Measurements from ENCODE around the gene ARMCX2.

ARMCX2 gene

DNA sequence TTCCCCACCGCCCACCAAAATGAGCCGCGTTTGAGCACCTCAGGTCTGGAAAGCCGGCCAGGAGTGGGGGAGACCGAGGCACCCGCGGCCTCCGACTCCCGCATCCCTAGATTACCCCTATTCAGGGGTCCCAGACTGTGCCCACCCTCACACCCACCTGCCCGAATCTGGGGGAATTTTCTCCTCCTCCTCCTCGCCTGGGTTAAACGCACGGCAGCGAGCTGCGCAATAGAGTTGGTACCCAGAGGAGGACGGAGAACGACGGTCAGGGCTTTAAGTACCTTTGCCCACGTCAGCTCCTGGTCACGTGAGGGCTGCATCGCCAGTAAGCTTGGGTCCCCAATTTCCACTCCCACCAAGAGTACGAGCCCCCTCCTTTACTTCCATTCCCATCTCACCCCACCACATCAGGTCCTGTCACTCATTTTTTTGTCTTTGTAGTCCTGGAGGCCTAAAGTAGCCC is at the start of gene ARMCX2:
TSS of gene ARMCX2 (minus strand) at position 250 of the 463 bp plus-strand sequence. CDS start 2,262 bp downstream, outside the sequence.
- Histone ChIP-seq H3K4me1 (ENCODE audit: insufficient read depth, low read length) (peaks cover 6% of the 10 kb centered on the region), H3K36me3 (ENCODE audit: insufficient read depth, low read length) (peaks cover 7% of the 10 kb centered on the region), H3K9me3 (ENCODE audit: control insufficient read depth, insufficient read depth, low read length) (no peaks in the 10 kb centered on the region), H3K9ac (ENCODE audit: low read depth, low read length) (peak within 1 kb of the TSS; percentile 92)

DNA sequence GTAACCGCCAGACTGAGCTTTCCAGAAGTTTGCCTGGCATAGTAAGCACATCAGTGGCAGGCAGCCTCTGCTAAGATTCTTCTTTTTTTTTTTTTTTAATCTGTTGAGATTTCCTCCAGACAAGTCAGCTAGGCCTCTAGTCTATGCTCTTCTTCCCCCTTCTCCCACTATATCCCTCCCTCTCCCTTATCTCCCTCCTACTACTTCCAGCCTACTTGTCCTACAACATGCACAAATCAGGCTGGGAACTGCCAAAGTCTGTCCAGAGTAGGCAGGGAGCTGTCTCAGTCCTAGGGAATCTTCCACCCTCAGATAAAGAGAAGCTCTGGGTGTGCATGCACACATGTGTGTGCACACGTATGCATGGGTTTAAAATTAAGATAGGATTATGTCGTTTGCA is 49.7 kb upstream of the ARMCX2 start:
- Histone ChIP-seq H3K9me3 (ENCODE audit: control insufficient read depth, insufficient read depth, low read length) (no peaks in the 10 kb centered on the region), H3K36me3 (ENCODE audit: insufficient read depth, low read length) (no peaks in the 10 kb centered on the region), H3K4me1 (ENCODE audit: insufficient read depth, low read length) (no peaks in the 10 kb centered on the region), H3K9ac (ENCODE audit: low read depth, low read length) (no peak overlapping the region)

DNA sequence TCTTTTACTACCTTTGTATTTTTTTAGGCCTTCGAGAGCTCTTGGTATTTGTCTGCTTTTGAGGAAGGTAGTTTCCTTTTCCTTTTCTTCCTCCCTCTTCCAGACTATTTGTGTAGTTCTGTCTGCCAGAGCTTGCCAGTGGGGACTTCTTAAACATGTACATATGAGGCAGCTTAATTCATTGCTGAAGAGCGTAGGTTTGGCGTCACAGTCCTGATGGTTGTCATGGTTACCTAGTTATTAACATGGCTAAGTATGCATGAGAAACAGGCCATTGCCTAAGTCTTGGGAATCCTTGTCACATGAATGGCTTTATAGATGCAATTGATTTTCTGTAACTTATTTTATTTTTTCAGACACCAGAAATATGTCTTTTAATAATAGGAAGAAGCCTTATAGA is 48.5 kb upstream of the ARMCX2 start:
- Histone ChIP-seq H3K9ac (ENCODE audit: low read depth, low read length) (no peak overlapping the region), H3K9me3 (ENCODE audit: control insufficient read depth, insufficient read depth, low read length) (no peaks in the 10 kb centered on the region), H3K36me3 (ENCODE audit: insufficient read depth, low read length) (no peaks in the 10 kb centered on the region), H3K4me1 (ENCODE audit: insufficient read depth, low read length) (no peaks in the 10 kb centered on the region)

DNA sequence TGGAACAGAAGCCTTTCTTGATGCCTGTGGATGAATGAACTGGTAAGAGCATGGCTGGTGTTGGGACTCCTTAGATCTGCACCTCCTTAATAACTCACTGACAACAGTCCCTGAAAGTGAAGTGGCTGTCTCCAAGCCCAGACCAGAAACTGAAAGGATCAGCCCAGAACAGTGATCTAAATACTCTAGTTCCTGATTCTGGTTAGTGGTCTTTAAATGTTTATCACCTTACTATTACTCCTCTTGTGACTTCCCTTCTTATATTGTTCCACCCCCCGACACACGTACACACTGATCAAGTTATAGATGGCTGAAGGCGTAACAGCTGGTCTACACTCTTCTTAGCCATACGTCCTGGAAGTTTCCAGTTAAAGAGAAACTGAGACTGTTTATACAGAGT is 33.8 kb upstream of the ARMCX2 start:
- no peaks in the 10 kb centered on the region for H3K36me3 ChIP-seq (ENCODE audit: insufficient read depth, low read length)
- H3K9me3 ChIP-seq (ENCODE audit: control insufficient read depth, insufficient read depth, low read length): no peaks in the 10 kb centered on the region
- H3K4me1 ChIP-seq (ENCODE audit: insufficient read depth, low read length): peaks cover 8% of the 10 kb centered on the region
- no peak overlapping the region for H3K9ac ChIP-seq (ENCODE audit: low read depth, low read length)

DNA sequence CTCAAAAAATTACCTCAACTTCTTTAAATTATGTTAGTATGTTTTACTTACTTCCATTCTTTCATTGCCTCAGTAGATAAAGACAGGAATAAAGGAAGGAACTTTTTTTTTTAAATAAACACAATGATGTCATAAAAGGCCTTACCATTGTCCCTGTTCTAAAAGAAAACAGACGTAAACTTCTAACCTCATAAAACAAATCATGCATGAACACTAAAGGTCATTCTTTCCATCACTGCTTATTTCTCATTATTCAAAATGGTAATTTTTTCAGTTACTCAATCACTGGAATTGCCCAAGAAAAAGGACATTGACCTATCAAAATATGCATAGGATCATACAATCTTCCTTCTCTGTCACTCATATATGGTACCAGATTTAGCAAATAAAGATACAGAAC is 32.2 kb upstream of the ARMCX2 start:
- Histone ChIP-seq H3K9me3 (ENCODE audit: control insufficient read depth, insufficient read depth, low read length) (no peaks in the 10 kb centered on the region), H3K36me3 (ENCODE audit: insufficient read depth, low read length) (no peaks in the 10 kb centered on the region), H3K9ac (ENCODE audit: low read depth, low read length) (no peak overlapping the region), H3K4me1 (ENCODE audit: insufficient read depth, low read length) (peaks cover 25% of the 10 kb centered on the region)

DNA sequence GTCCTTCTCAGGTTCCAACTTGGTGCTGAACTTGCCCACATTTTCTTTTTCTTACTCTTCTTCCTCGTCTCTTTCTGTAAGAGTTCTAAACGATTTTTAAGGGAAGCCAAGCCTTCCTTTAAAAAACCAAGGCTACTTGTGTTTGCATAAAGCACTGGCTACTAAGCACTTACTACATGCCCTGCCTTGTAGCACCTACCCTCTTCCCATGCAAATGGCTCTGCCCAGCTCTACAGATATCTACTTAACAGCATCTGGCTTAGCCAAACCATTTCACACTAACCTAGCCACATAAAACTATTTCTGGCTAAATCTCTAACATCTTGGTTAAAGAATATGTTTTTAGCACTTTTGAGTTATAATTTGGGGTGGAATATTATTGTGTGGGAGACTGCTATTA is 26.9 kb upstream of the ARMCX2 start:
- Histone ChIP-seq H3K36me3 (ENCODE audit: insufficient read depth, low read length) (no peaks in the 10 kb centered on the region), H3K4me1 (ENCODE audit: insufficient read depth, low read length) (peaks cover 48% of the 10 kb centered on the region), H3K9ac (ENCODE audit: low read depth, low read length) (no peak overlapping the region), H3K9me3 (ENCODE audit: control insufficient read depth, insufficient read depth, low read length) (no peaks in the 10 kb centered on the region)

DNA sequence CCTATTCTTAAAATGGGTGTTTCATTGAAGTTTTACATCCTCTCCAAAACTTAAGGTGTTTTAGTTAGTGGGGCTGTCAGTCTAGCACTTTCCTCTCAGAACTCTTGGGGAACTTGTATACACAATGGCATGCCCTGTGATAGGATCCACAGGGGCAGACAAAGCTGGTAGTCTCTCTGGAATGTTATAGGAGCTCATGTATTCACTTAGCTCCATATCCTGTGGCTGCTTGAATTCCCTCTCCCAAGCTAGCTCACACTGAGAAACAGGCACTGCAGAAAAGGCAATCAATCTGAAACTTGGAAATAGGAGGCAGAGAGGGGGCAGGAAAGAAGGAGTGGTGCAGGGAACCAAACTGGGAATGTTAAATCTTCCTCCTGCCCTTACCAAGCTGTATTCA is 26.3 kb upstream of the ARMCX2 start:
- Histone ChIP-seq H3K9me3 (ENCODE audit: control insufficient read depth, insufficient read depth, low read length) (no peaks in the 10 kb centered on the region), H3K4me1 (ENCODE audit: insufficient read depth, low read length) (peaks cover 48% of the 10 kb centered on the region), H3K36me3 (ENCODE audit: insufficient read depth, low read length) (no peaks in the 10 kb centered on the region), H3K9ac (ENCODE audit: low read depth, low read length) (no peak overlapping the region)

DNA sequence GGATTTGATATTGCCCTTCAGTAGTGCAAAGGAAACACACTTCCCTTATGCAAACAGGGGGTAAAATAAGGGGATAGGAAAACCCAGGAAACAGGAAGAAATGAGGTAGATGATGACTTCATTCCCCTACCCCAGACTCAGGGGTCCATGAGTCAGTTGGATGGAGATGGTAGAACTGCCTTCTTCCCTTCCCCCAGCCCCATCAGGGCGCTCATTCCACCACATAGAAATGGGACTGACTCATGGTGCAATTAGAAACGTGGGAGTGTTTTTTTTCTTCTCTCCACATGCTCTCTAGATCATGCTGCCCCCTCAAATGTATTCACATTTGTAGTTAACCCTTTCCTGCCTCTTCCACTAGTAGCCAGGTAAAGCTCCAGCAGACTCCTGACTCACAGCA is 23.1 kb upstream of the ARMCX2 start:
- Histone ChIP-seq H3K4me1 (ENCODE audit: insufficient read depth, low read length) (peaks cover 32% of the 10 kb centered on the region), H3K9ac (ENCODE audit: low read depth, low read length) (no peak overlapping the region), H3K36me3 (ENCODE audit: insufficient read depth, low read length) (no peaks in the 10 kb centered on the region), H3K9me3 (ENCODE audit: control insufficient read depth, insufficient read depth, low read length) (no peaks in the 10 kb centered on the region)

DNA sequence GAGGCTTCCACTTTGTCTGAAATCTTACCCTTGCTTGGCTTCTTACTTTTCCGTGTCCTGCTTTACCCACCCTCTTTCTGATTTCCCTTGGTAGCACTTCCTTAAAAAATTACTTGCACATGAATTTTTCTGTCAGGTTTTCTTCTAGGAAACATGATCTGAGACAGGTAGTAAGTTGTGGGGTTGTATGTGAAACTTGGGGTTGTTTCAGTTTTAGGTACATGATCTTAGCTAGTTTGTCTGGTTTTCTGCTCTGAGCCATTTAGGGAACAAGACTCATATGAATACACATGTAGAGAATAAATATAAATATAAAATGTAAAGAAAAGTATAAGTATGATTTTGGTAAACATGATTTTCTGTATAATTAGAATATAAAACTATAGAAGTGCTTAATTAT is 17.4 kb upstream of the ARMCX2 start:
- Histone ChIP-seq H3K9me3 (ENCODE audit: control insufficient read depth, insufficient read depth, low read length) (no peaks in the 10 kb centered on the region), H3K4me1 (ENCODE audit: insufficient read depth, low read length) (no peaks in the 10 kb centered on the region; the same call in 1 of the 2 replicates), H3K9ac (ENCODE audit: low read depth, low read length) (no peak overlapping the region), H3K36me3 (ENCODE audit: insufficient read depth, low read length) (no peaks in the 10 kb centered on the region)

DNA sequence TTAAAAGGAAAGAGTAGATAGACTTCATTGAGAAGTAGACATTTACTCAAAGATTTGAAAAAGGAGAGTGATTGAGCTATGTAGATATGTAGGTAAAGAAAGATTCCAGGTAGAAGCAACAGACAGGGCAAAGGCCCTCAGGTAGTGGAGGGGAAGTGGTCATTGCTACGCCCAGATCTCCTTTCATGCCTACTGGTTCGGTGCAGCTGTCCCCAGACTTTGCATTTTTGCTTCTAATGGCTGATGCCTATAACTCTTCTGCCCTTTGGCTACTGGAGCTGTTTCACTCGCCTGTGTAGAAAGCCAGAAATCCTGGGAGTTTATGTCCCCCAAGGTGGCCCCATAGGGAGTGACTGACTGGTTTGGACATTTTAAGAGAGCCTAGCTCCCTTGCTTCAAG is 16.9 kb upstream of the ARMCX2 start:
- H3K4me1 ChIP-seq (ENCODE audit: insufficient read depth, low read length): no peaks in the 10 kb centered on the region; the same call in 1 of the 2 replicates
- H3K9me3 ChIP-seq (ENCODE audit: control insufficient read depth, insufficient read depth, low read length): no peaks in the 10 kb centered on the region
- H3K36me3 ChIP-seq (ENCODE audit: insufficient read depth, low read length): no peaks in the 10 kb centered on the region
- no peak overlapping the region for H3K9ac ChIP-seq (ENCODE audit: low read depth, low read length)

DNA sequence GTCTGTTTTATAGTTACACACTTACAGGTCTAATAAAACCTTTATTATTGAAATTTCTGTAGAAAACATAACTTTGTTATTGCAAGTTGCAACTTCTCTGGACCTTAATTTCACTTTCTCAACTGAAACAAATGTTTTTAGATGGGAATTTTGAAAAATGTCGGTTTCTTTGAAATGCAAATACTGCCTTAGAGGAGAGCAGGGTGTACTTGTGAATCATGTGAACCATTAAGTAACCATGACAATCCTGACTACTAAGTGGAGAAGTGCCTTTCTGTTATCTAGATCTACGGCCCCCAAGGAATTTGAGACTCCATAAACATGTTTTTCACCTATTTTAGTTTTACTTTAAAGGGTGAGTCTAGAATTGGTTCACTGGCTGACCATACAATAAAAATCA is 8.5 kb upstream of the ARMCX2 start:
- no peak overlapping the region for H3K9ac ChIP-seq (ENCODE audit: low read depth, low read length)
- H3K4me1 ChIP-seq (ENCODE audit: insufficient read depth, low read length): peaks cover 9% of the 10 kb centered on the region; the same call in 1 of the 2 replicates
- no peaks in the 10 kb centered on the region for H3K36me3 ChIP-seq (ENCODE audit: insufficient read depth, low read length)
- no peaks in the 10 kb centered on the region for H3K9me3 ChIP-seq (ENCODE audit: control insufficient read depth, insufficient read depth, low read length)

DNA sequence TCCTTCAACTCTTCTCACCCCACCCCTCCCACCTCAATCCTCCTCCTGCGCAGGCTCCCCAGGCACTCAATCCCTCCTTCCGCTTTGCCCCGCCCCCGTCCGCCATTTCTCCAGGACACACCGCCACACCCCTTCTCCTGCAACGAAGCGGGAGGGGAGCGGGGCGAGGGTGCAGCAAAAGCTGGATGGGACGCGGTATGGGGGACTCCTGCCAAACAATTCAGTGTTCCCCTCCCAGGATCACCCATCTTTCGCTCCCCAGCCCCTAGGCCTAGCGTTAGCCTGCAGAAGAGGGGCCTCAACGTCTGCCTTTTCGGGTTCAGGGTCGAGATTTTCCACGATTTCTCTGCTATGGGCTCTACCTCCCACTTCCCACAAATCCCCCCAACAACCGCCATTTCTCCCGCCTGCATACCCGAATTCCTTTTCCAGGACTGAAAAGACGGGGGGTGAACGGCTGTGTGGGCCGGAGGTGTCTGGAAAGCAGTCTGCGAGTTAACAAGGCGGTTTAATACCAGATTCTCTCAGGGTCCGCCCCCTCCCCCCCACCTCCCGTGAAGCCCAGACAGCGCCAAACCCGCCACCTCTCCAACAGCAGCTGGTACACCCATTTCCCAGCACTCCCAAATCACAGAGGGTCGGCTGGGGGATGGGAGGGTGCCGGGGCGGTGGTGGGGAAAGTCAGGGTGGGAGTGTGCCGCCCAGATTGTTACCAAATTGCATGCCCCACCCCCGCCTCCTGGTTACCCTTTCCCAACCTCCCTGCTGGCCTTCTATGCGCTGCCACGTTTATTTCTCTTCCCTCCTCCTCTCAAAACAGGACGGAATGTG is 774 bp downstream of the ARMCX2 start:
- Histone ChIP-seq H3K4me1 (ENCODE audit: insufficient read depth, low read length) (peaks cover 12% of the 10 kb centered on the region), H3K36me3 (ENCODE audit: insufficient read depth, low read length) (peaks cover 7% of the 10 kb centered on the region), H3K9me3 (ENCODE audit: control insufficient read depth, insufficient read depth, low read length) (no peaks in the 10 kb centered on the region), H3K9ac (ENCODE audit: low read depth, low read length) (peak overlapping the region; percentile 92)

DNA sequence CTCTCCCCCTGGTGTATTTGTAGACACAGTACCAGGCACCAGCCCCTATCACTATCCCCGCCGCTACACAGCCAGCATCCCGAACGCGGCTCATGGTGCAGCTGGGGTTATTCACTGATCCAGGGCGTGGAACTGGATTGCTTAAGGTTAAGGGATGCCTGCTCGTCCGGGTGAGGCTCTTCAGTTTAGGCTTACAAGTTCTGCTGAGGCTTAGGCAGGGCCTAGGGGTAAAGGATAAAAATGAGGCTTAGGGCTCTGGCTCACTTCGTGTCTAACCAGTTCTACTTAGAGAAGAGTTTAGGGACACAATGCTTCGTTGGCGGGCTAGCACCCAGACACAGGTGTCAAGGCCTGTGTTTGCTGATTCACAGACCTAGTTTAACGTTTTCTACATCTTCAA is 2.2 kb downstream of the ARMCX2 start:
- Histone ChIP-seq H3K4me1 (ENCODE audit: insufficient read depth, low read length) (peaks cover 12% of the 10 kb centered on the region), H3K9ac (ENCODE audit: low read depth, low read length) (no peak overlapping the region), H3K36me3 (ENCODE audit: insufficient read depth, low read length) (peaks cover 7% of the 10 kb centered on the region), H3K9me3 (ENCODE audit: control insufficient read depth, insufficient read depth, low read length) (no peaks in the 10 kb centered on the region)

DNA sequence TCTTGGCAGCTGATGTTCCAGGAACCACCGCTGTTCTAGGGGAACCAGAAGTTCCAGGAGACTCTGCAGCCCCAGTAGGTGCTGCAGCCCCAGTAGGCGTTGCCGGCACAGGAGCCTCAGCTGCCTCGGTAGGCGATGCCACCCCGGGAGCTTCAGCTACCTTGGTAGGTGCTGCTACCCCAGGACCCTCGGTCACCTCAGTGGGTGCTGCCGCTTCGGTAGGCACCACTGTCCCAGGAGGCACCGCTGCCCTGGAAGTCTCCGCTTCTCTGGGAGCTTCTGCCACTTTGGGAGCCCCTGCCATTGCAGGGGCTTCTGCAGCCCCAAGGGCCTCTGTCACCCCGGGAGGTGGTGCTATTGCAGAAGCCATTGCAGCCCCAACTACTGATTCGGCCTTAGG is 2.8 kb downstream of the ARMCX2 start:
- H3K9me3 ChIP-seq (ENCODE audit: control insufficient read depth, insufficient read depth, low read length): no peaks in the 10 kb centered on the region
- no peak overlapping the region for H3K9ac ChIP-seq (ENCODE audit: low read depth, low read length)
- peaks cover 12% of the 10 kb centered on the region for H3K4me1 ChIP-seq (ENCODE audit: insufficient read depth, low read length)
- H3K36me3 ChIP-seq (ENCODE audit: insufficient read depth, low read length): peaks cover 7% of the 10 kb centered on the region

DNA sequence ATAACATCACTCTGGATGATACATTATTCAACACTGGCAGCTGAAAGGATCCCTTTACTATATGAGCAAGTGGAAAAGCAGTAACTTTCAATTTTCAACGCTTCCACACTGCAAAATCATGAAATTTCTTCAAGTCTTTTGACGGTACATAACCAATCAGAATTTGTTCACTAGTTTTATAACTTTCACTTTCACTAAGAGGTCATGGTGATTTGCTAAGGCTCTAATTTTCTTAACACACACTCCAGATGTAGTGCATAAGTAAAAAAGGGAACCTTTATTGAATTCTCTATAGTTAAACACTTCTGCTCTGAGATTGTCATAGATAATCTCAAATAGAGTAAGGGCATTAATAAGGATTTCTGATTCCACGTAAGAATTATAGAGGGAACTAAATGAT is 4.1 kb downstream of the ARMCX2 start:
- Histone ChIP-seq H3K9me3 (ENCODE audit: control insufficient read depth, insufficient read depth, low read length) (no peaks in the 10 kb centered on the region), H3K36me3 (ENCODE audit: insufficient read depth, low read length) (peaks cover 7% of the 10 kb centered on the region), H3K9ac (ENCODE audit: low read depth, low read length) (no peak overlapping the region)

More for the DNA sequence above, 4.1 kb downstream of the ARMCX2 start:
- H3K4me1 ChIP-seq (ENCODE audit: insufficient read depth, low read length): peaks cover 12% of the 10 kb centered on the region
